Fibroblast of villous mesenchyme (primary cell): Measurements from ENCODE around the gene WHRN. TPM values are rescaled to one million over a fixed set of nuclear protein-coding genes. Genes with fewer than 3 reads are reported as not detected.

ENCODE experiments used
- DNase-seq: peaks from one replicate; pipeline ENCODE4 v3.0.0-alpha.2; 2010; ENCODE audit warnings: low read depth
- H3K4me3 ChIP-seq: 2 replicates; pipeline ENCODE4 v1.5.1; 2011; ENCODE audit warnings: low read depth, mild to moderate bottlenecking, low read length
- total RNA-seq: library from RNA; depleted of rRNA; stranded (reverse); fragments of >200 nt; gene quantifications from 2 replicates; pipeline ENCODE4 v1.2.3, GENCODE V29; 2012
- TF ChIP-seq, protein P1 (sequence below): IDR thresholded peaks from 2 replicates; pipeline ENCODE4 v1.5.1; 2012; ENCODE audit warnings: low read depth, mild to moderate bottlenecking, low read length; ENCODE audit not compliant: insufficient read depth

Gene WHRN
- total RNA-seq, 1 donor, result 1.3 TPM

DNA sequence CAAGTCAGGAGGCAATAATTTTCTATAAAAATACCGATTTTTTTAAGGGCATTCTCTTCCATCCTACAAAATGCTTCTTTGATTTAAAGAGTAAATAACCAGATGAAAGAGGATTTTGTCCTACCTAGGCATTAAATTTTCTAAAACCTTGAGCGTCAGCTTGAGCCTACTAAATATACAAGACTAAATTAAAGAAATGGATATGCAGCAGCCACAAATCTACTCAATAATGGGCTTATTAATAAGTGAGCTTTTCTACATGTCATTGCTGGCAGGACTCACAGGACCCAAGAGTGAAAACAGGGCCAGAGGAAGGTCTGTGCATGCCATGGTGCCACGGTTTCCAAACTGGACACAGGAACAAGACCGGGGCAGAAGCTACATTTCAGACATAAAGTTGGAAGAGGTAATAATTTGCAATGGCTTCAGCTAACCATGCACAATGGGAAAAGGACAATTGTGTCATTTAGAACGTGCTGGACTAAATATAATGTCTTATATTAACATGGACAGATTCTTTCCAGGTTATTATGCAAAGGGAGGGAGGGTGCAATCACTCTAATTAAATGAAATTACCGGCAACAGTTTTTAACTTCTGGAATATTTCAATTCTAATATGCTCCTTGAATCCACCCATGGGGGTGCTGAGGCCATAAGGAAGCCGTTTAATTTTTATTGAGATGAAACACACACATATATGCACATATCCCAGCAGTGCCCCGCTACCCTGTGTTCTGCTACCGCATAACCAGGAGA, 5.2 kb downstream of the WHRN start:
- DNase-seq, result no peak
- TF ChIP-seq, protein P1, sequence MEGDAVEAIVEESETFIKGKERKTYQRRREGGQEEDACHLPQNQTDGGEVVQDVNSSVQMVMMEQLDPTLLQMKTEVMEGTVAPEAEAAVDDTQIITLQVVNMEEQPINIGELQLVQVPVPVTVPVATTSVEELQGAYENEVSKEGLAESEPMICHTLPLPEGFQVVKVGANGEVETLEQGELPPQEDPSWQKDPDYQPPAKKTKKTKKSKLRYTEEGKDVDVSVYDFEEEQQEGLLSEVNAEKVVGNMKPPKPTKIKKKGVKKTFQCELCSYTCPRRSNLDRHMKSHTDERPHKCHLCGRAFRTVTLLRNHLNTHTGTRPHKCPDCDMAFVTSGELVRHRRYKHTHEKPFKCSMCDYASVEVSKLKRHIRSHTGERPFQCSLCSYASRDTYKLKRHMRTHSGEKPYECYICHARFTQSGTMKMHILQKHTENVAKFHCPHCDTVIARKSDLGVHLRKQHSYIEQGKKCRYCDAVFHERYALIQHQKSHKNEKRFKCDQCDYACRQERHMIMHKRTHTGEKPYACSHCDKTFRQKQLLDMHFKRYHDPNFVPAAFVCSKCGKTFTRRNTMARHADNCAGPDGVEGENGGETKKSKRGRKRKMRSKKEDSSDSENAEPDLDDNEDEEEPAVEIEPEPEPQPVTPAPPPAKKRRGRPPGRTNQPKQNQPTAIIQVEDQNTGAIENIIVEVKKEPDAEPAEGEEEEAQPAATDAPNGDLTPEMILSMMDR, result no peak

DNA sequence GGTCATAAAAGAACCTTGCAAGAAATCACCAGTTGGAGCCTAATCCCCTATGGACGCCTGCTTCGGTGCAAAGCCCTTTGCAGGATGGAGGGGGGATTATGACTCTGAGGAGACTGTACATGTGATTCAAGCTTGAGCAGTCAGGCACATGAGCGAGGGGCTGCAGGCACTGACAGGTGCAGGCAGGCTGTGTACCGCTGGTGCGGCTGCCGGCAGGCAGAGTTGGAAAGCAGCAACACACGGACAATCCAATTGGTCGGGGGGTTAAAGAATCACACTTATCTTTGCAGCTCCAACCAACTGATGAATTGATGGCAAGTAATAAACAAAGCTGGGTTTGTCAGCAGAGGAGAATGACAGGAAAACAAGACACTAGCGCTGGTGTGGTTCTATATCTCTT, 5.7 kb downstream of the WHRN start:
- DNase-seq, result no peak

More for the DNA sequence above, 5.2 kb downstream of the WHRN start:
- H3K4me3 ChIP-seq, result no peak overlapping the region

DNA sequence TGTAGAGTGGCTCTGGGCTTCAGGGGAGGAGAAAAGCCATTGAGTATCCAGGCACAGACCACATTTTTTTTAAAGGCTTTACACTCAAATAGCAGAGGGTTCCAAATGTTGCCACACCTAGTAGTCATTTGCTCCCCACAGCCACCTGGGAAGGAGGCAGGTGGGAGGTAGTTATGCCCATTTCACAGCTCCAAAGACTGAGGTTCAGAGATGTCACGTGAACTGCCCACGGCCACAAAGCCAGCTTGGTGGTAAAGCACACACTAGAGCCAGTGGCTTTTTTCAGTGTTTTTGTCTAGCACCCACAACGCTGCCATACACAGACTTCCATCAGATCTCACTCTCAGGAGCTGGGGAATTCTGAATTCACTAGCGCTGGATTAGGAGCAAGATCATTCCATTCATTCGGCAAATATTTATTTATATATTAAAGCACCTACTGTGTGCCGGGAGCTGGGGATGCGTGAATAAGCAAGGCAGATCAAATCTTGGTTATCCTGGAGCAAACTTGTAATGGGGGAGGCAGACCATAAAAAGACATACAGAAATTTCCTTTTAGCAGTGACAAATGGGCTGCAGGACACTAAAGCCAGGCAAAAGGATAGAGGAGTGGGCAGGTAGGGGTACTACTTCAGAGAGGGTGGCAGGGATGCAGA, 7.4 kb downstream of the WHRN start:
- TF ChIP-seq, protein P1, result no peak
- no peak for DNase-seq
- no peak overlapping the region for H3K4me3 ChIP-seq

More for the DNA sequence above, 5.7 kb downstream of the WHRN start:
- TF ChIP-seq, protein P1, result no peak
- H3K4me3 ChIP-seq, result no peak overlapping the region

DNA sequence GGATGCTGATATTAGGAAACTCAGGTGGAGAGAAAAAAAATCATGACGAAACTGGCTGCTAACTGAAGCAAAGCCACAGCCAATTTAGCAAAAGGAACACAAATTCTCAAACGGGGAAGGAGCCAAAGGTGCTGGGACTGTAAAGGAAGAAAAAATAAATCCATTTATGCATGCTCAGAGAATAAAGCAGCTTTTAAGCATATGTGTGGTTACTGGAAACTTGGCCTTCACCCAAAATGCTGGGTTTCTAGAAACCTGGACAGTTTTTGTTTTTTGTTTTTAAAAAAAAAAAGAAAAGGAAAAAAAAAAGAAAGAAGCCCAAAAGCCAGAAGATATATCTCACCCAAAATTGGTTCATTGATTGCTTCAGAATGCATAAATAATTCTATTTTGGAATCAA, 8.0 kb downstream of the WHRN start:
- no peak for DNase-seq
- TF ChIP-seq, protein P1, result no peak
- H3K4me3 ChIP-seq, result no peak overlapping the region

DNA sequence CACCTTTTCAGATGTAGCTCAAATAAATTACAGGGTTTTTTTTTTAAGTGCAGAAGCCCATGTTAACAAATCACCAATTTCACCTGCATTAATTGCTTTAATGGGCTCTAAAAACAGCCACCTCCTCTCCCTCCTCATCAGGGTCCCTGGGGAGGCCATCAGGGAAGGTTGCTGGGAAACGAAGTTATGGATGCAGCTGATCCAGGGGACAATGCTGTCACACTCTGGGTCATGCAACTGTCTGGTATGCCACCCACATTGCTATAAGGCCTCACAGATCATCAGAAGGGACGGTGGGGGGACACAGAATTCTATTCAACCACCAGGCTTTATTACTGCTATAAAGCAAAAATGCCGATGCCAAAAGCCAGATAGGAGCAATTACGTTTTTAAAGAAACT, 9.3 kb downstream of the WHRN start:
- no peak for DNase-seq
- H3K4me3 ChIP-seq, result no peak overlapping the region
- TF ChIP-seq, protein P1, result no peak

DNA sequence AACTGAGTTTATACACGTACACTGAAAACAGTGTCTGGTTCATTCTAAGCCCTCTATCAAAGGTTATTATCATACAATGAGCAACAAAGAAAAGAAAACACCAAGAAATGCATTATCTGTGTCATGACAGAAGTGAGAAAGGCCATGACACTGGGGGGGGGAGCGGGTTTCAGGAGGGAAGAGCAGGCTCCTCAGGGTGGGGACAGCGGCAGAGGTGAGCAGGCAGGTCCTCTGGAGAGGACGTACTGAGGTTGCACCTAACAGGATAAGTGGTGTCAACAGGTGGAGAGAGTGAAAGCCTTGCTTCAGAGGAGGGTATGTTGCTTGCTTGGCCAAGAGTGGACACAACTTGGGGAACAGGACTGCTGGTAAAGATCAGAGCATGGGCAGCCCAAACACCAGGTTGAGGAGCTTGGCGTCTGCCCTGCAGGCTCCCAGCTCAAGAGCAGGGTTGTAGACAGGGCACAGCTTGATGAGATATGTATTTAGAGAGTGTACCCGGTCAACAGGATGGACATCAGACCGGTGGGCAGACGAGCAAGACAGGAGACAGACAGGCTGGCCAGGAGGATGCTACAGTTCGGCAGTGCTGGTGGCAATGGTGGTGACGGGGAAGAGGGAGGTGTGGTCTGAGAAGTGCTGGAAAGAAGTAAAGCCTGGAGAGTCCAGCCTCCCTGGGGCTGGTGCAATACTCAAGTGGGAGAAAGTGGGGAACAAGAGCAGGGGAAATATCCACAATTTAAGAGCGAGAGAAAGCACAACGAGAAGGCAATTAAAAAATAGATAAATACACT, 10.3 kb downstream of the WHRN start:
- no peak overlapping the region for H3K4me3 ChIP-seq
- TF ChIP-seq, protein P1, result no peak
- DNase-seq, result no peak
